ENCODE measurements around the gene S100A3. TPM values are rescaled to one million over a fixed set of nuclear protein-coding genes. Genes with fewer than 3 reads are reported as not detected.
"Not testable (repeated sequence)": the region's sequence is repeated elsewhere in the genome, so short reads cannot be mapped to it uniquely, and the experiment has no call there.

The S100A3 gene
- total and polyA plus RNA-seq, 2 of the 13 experiments (the other 11 are each of a cell fraction or from before 2014, with no cell fraction given), result 2.5 to 4.5 TPM

DNA sequence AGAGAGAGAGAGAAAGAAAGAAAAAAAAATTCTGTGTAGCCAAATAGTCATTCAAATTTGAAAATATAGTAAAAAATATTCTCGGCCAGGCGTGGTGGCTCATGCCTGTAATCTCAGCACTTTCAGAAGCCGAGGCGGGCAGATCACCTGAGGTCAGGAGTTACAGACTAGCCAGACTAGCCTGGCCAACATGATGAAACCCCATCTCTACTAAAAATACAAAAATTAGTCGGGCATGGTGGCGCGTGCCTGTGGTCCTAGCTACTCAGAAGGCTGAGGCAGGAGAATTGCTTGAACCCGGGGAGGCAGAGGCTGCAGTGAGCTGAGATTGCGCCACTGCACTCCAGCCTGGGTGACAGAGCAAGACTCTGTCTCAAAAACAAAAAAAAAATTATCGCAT is 39.0 kb upstream of the S100A3 start:
- H4K20me1 ChIP-seq (ENCODE audit: insufficient read depth, low read length); H3K36me3 ChIP-seq (replicated peaks in 1 of 2; ENCODE audit: control insufficient read depth in 1 of 2, insufficient read depth in 2 of 2, low read length in 2 of 2); H3K4me3 ChIP-seq (replicated peaks in 1 of 3; ENCODE audit: insufficient read depth in 1 of 3, low read depth in 2 of 3, low read length in 3 of 3); H3K27me3 ChIP-seq (ENCODE audit: control insufficient read depth in 1 of 2, insufficient read depth in 2 of 2, low read length in 2 of 2); H3K9ac ChIP-seq (ENCODE audit: insufficient read depth, low read depth, low read length); DNase-seq (ENCODE audit: low spot score); H3K79me2 ChIP-seq (ENCODE audit: insufficient read depth, low read length); H3K4me1 ChIP-seq (ENCODE audit: insufficient read depth, low read length); BruUV-seq (replicated peaks); H2AFZ ChIP-seq (ENCODE audit: low read length); H3K4me2 ChIP-seq (ENCODE audit: low read depth, low read length); ATAC-seq; in situ Hi-C loops (cut with HindIII; ENCODE audit: extremely low pct_ligation_motif_present, low pct_unique_long_range_greater_than_20kb); intact Hi-C loops (cut with micrococcal nuclease; ENCODE audit: unreplicated experiment); FAIRE-seq; H3K27ac ChIP-seq (ENCODE audit: extremely low read length, insufficient read depth, low read length); CTCF ChIA-PET (ENCODE audit: low intra/inter-chr PET ratio, low total read pairs); H3K9me3 ChIP-seq (ENCODE audit: low read length): not testable (repeated sequence)
- POLR2A ChIA-PET, result interaction anchor here (0.7 kb wide), 1 partner anchor 14 kb away, joined by 3 read pairs; no protein-coding TSS in a partner anchor
- WGBS (ENCODE audit: low lambda C conversion rate), result 41% methylated on average over 10 of the region's 10 CpGs

DNA sequence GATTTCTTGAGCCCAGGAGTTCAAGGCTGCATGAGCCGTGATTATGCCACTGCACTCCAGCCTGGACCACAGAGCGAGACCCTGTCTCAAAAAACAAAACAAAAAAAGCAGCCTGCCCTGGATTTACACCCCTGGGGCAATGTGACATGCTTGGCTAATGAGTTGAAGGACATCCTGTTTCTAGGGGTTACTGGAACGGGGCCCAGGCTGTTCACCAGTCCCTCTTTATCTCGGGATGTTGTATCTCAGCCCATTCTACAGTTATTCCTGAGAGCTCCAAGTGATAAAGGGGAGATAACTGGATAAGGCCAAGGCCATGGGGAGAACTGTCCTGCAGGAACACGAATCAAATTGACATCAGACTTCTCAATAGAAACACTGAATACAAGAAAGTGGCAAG is 38.3 kb upstream of the S100A3 start:
- ATAC-seq (no peak), FAIRE-seq (no peak), DNase-seq (ENCODE audit: low spot score) (no peak)
- Histone ChIP-seq H3K9ac (ENCODE audit: insufficient read depth, low read depth, low read length) (no peak overlapping the region), H3K4me1 (ENCODE audit: insufficient read depth, low read length) (no peaks in the 10 kb centered on the region), H3K9me3 (ENCODE audit: low read length) (no peaks in the 10 kb centered on the region), H4K20me1 (ENCODE audit: insufficient read depth, low read length) (no peaks in the 10 kb centered on the region), H2AFZ (ENCODE audit: low read length) (no peak overlapping the region), H3K36me3 (replicated peaks in 1 of 2; ENCODE audit: control insufficient read depth in 1 of 2, insufficient read depth in 2 of 2, low read length in 2 of 2) (no peaks in the 10 kb centered on the region), H3K4me3 (replicated peaks in 1 of 3; ENCODE audit: insufficient read depth in 1 of 3, low read depth in 2 of 3, low read length in 3 of 3) (no peak overlapping the region), H3K79me2 (ENCODE audit: insufficient read depth, low read length) (no peaks in the 10 kb centered on the region), H3K27ac (ENCODE audit: extremely low read length, insufficient read depth, low read length) (no peak overlapping the region), H3K27me3 (ENCODE audit: control insufficient read depth in 1 of 2, insufficient read depth in 2 of 2, low read length in 2 of 2) (0 out of 5 replicates have a peak, but pooled peaks cover 1 to 3% of the 10 kb centered on the region in 2 experiments), H3K4me2 (ENCODE audit: low read depth, low read length) (no peak overlapping the region)
- no TSS peak for BruUV-seq (replicated peaks)
- 19% methylated on average over 5 of the region's 5 CpGs for WGBS (ENCODE audit: low lambda C conversion rate)
- in situ Hi-C loops (cut with HindIII; ENCODE audit: extremely low pct_ligation_motif_present, low pct_unique_long_range_greater_than_20kb) (no loop called here), intact Hi-C loops (cut with micrococcal nuclease; ENCODE audit: unreplicated experiment) (no loop called here)
- POLR2A ChIA-PET, result no interaction called here
- CTCF ChIA-PET (ENCODE audit: low intra/inter-chr PET ratio, low total read pairs), result no interaction called here
- TF ChIP-seq KLF12 (CRISPR knock-in tag; IDR thresholded peaks at IDR 0.05; ENCODE audit: borderline replicate concordance) (no peak), FOXJ3 (CRISPR knock-in tag; IDR thresholded peaks at IDR 0.05; ENCODE audit: borderline replicate concordance) (no peak), ZNF781 (CRISPR knock-in tag; IDR thresholded peaks at IDR 0.05; ENCODE audit: borderline replicate concordance, not compliant biosample characterization) (no peak), RAD21 (CRISPR knock-in tag; IDR thresholded peaks at IDR 0.05) (no peak), ZFP36 (IDR thresholded peaks at IDR 0.05; ENCODE audit: borderline replicate concordance, low read depth, low read length, partially characterized antibody) (no peak), HES4 (CRISPR knock-in tag; IDR thresholded peaks at IDR 0.05; ENCODE audit: borderline replicate concordance) (no peak), MYNN (CRISPR knock-in tag; IDR thresholded peaks at IDR 0.05; ENCODE audit: low read depth) (no peak), ZNF644 (CRISPR knock-in tag; IDR thresholded peaks at IDR 0.05; ENCODE audit: low read depth) (no peak)
- TF ChIP-seq, protein P1, sequence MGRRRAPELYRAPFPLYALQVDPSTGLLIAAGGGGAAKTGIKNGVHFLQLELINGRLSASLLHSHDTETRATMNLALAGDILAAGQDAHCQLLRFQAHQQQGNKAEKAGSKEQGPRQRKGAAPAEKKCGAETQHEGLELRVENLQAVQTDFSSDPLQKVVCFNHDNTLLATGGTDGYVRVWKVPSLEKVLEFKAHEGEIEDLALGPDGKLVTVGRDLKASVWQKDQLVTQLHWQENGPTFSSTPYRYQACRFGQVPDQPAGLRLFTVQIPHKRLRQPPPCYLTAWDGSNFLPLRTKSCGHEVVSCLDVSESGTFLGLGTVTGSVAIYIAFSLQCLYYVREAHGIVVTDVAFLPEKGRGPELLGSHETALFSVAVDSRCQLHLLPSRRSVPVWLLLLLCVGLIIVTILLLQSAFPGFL (CRISPR knock-in tag; IDR thresholded peaks at IDR 0.05), result no peak
- TF ChIP-seq, protein P2, sequence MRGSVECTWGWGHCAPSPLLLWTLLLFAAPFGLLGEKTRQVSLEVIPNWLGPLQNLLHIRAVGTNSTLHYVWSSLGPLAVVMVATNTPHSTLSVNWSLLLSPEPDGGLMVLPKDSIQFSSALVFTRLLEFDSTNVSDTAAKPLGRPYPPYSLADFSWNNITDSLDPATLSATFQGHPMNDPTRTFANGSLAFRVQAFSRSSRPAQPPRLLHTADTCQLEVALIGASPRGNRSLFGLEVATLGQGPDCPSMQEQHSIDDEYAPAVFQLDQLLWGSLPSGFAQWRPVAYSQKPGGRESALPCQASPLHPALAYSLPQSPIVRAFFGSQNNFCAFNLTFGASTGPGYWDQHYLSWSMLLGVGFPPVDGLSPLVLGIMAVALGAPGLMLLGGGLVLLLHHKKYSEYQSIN (CRISPR knock-in tag; IDR thresholded peaks at IDR 0.05; ENCODE audit: borderline replicate concordance), result no peak
- TF ChIP-seq, protein P3, sequence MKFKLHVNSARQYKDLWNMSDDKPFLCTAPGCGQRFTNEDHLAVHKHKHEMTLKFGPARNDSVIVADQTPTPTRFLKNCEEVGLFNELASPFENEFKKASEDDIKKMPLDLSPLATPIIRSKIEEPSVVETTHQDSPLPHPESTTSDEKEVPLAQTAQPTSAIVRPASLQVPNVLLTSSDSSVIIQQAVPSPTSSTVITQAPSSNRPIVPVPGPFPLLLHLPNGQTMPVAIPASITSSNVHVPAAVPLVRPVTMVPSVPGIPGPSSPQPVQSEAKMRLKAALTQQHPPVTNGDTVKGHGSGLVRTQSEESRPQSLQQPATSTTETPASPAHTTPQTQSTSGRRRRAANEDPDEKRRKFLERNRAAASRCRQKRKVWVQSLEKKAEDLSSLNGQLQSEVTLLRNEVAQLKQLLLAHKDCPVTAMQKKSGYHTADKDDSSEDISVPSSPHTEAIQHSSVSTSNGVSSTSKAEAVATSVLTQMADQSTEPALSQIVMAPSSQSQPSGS (CRISPR knock-in tag; IDR thresholded peaks at IDR 0.05), result no peak
- TF ChIP-seq, protein P4, sequence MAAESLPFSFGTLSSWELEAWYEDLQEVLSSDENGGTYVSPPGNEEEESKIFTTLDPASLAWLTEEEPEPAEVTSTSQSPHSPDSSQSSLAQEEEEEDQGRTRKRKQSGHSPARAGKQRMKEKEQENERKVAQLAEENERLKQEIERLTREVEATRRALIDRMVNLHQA (CRISPR knock-in tag; IDR thresholded peaks at IDR 0.05), result no peak

Data from HepG2 (cell line).